ENCODE data around the gene KDM8. TPM values are rescaled to one million over a fixed set of nuclear protein-coding genes. Genes with fewer than 3 reads are reported as not detected.

Gene KDM8
- total RNA-seq, 1 experiment from 2014 or later: 5.3 TPM

- no peak overlapping the region for H3K4me2 ChIP-seq (ENCODE audit: low read length)
- ChIA-PET POLR2A (no interaction called here), RAD21 (ENCODE audit: low non-redundant PET in 1 of 2, low total read pairs in 2 of 2, uncharacterized antibody in 2 of 2, unreplicated experiment in 2 of 2) (no interaction called here), CTCF (interaction anchor here (1.4 kb wide), 1 partner anchor 19 kb away, joined by 3 read pairs; no protein-coding TSS in a partner anchor)
- no peak overlapping the region for H3K27ac ChIP-seq (ENCODE audit: low read depth, low read length)
- no TSS peak for BruUV-seq (replicated peaks)
- ATAC-seq (no peak), DNase-seq (ENCODE audit: low read depth, low spot score) (no peak)
- H3K9ac ChIP-seq (ENCODE audit: low read length): no peak overlapping the region
- no peaks in the 10 kb centered on the region for H3K36me3 ChIP-seq (ENCODE audit: control insufficient read depth in 1 of 2, insufficient read depth in 2 of 2, low read length in 2 of 2)
- no peaks in the 10 kb centered on the region for H4K20me1 ChIP-seq (ENCODE audit: insufficient read depth)
- H3K4me3 ChIP-seq (replicated peaks in 1 of 2; ENCODE audit: low read depth in 1 of 2, low read length in 2 of 2): no peak overlapping the region
- intact Hi-C loops (cut with micrococcal nuclease): no loop called here
- no peaks in the 10 kb centered on the region; the same call in 1 of the 2 replicates for H3K27me3 ChIP-seq (ENCODE audit: insufficient read depth, low read length)
- H3K9me3 ChIP-seq (ENCODE audit: control insufficient read depth in 1 of 2, insufficient read depth in 1 of 2, low read depth in 1 of 2, low read length in 2 of 2): no peaks in the 10 kb centered on the region
- H3K4me1 ChIP-seq (ENCODE audit: control insufficient read depth in 1 of 2, insufficient read depth in 2 of 2, low read length in 2 of 2): peaks cover 3 to 7% of the 10 kb centered on the region in 2 experiments; a peak in 3 of 4 replicates
- TF ChIP-seq ZFX (IDR thresholded peaks at IDR 0.05) (no peak), TCF7L2 (IDR thresholded peaks at IDR 0.05; ENCODE audit: borderline replicate concordance, extremely low read depth, insufficient read depth, insufficient read length) (no peak)
- no peaks in the 10 kb centered on the region for H3K9me2 ChIP-seq (ENCODE audit: insufficient read depth)
- no peak overlapping the region for H2AFZ ChIP-seq (ENCODE audit: low read depth, low read length, poor library complexity, severe bottlenecking)
- no peaks in the 10 kb centered on the region for H3K79me2 ChIP-seq (ENCODE audit: insufficient read depth, low read length)
Measured at GRCh38 chr16:27198451-27199234, 4.7 kb upstream of the KDM8 start.

- ChIA-PET CTCF (interaction anchor here (1.4 kb wide), 1 partner anchor 20 kb away, joined by 3 read pairs; no protein-coding TSS in a partner anchor), RAD21 (ENCODE audit: low non-redundant PET in 1 of 2, low total read pairs in 2 of 2, uncharacterized antibody in 2 of 2, unreplicated experiment in 2 of 2) (no interaction called here), POLR2A (no interaction called here)
- H3K9me3 ChIP-seq (ENCODE audit: control insufficient read depth in 1 of 2, insufficient read depth in 1 of 2, low read depth in 1 of 2, low read length in 2 of 2): no peaks in the 10 kb centered on the region
- intact Hi-C loops (cut with micrococcal nuclease): no loop called here
- no peak overlapping the region for H3K27ac ChIP-seq (ENCODE audit: low read depth, low read length)
- no TSS peak for BruUV-seq (replicated peaks)
- H3K4me2 ChIP-seq (ENCODE audit: low read length): no peak overlapping the region
- H3K27me3 ChIP-seq (ENCODE audit: insufficient read depth, low read length): no peaks in the 10 kb centered on the region; the same call in 1 of the 2 replicates
- ATAC-seq: no peak
- no peak for DNase-seq (ENCODE audit: low read depth, low spot score)
- H2AFZ ChIP-seq (ENCODE audit: low read depth, low read length, poor library complexity, severe bottlenecking): no peak overlapping the region
- H4K20me1 ChIP-seq (ENCODE audit: insufficient read depth): no peaks in the 10 kb centered on the region
- peaks cover 3 to 10% of the 10 kb centered on the region in 2 experiments; a peak in 3 of 4 replicates for H3K4me1 ChIP-seq (ENCODE audit: control insufficient read depth in 1 of 2, insufficient read depth in 2 of 2, low read length in 2 of 2)
- no peaks in the 10 kb centered on the region for H3K36me3 ChIP-seq (ENCODE audit: control insufficient read depth in 1 of 2, insufficient read depth in 2 of 2, low read length in 2 of 2)
- H3K4me3 ChIP-seq (replicated peaks in 1 of 2; ENCODE audit: low read depth in 1 of 2, low read length in 2 of 2): no peak overlapping the region
- no peaks in the 10 kb centered on the region for H3K79me2 ChIP-seq (ENCODE audit: insufficient read depth, low read length)
- H3K9me2 ChIP-seq (ENCODE audit: insufficient read depth): no peaks in the 10 kb centered on the region
- H3K9ac ChIP-seq (ENCODE audit: low read length): no peak overlapping the region
- TF ChIP-seq SIN3A (IDR thresholded peaks at IDR 0.05; ENCODE audit: low read depth) (no peak), POLR2A (IDR thresholded peaks at IDR 0.05; ENCODE audit: borderline replicate concordance, extremely low read depth, insufficient read depth, insufficient read length) (no peak), FOSL1 (IDR thresholded peaks at IDR 0.05; ENCODE audit: low read depth) (no peak), REST (IDR thresholded peaks at IDR 0.05; ENCODE audit: low read depth) (no peak), ZNF274 (IDR thresholded peaks at IDR 0.05; ENCODE audit: low read depth, low read length) (no peak), EZH2 (IDR thresholded peaks at IDR 0.05) (no peak), SP1 (IDR thresholded peaks at IDR 0.05; ENCODE audit: low read depth) (no peak), ZBTB33 (IDR thresholded peaks at IDR 0.05; ENCODE audit: extremely low read depth, insufficient replicate concordance, low read length) (no peak), EZH2phosphoT487 (IDR thresholded peaks at IDR 0.05; ENCODE audit: borderline replicate concordance) (no peak), ELF1 (IDR thresholded peaks at IDR 0.05; ENCODE audit: borderline replicate concordance, low read depth) (no peak), CEBPB (IDR thresholded peaks at IDR 0.05; ENCODE audit: low read depth) (no peak), JUND (IDR thresholded peaks at IDR 0.05) (no peak), CBX3 (IDR thresholded peaks at IDR 0.05; ENCODE audit: low read depth) (no peak), MAX (IDR thresholded peaks at IDR 0.05) (no peak)
Measured at GRCh38 chr16:27199235-27199586, 4.1 kb upstream of the KDM8 start.

Data from HCT116 (cell line).